COLO829 (cell line): ENCODE results near the gene TFF2.

Experiments used
- DNase-seq: peaks from one replicate; pipeline ENCODE4 v3.0.0; 2012; ENCODE audit warnings: low spot score

TFF2 gene

GRCh38 chr21:42320791-42321190 is 30.0 kb downstream of the TFF2 start:
- no peak for DNase-seq

GRCh38 chr21:42319851-42320572 is 30.8 kb downstream of the TFF2 start:
- no peak for DNase-seq

- DNase-seq, result no peak
These were observed 31.4 kb downstream of the TFF2 start for GRCh38 chr21:42319376-42319775.

GRCh38 chr21:42317826-42318746 is 32.7 kb downstream of the TFF2 start:
- no peak for DNase-seq

- DNase-seq, result no peak
These were observed 33.5 kb downstream of the TFF2 start for GRCh38 chr21:42317341-42317741.

GRCh38 chr21:42316891-42317290 is 33.9 kb downstream of the TFF2 start:
- DNase-seq, result no peak

- DNase-seq, result peak; percentile 59
These were observed 35.4 kb downstream of the TFF2 start, which contains the start of gene TFF3 for GRCh38 chr21:42315296-42315891. Gene TFF3 (minus strand): TSS chr21:42315409. CDS start chr21:42315374, 35 bp downstream.

- no peak for DNase-seq
These were observed 36.0 kb downstream of the TFF2 start for GRCh38 chr21:42314616-42315295.

GRCh38 chr21:42313501-42313969 is 37.3 kb downstream of the TFF2 start:
- no peak for DNase-seq

- no peak for DNase-seq
These were observed 38.1 kb downstream of the TFF2 start for GRCh38 chr21:42312626-42313104.

- DNase-seq, result no peak
These were observed 38.8 kb downstream of the TFF2 start for GRCh38 chr21:42311816-42312625.

- DNase-seq, result no peak
These were observed 39.6 kb downstream of the TFF2 start for GRCh38 chr21:42311160-42311559.

GRCh38 chr21:42310411-42311001 is 40.3 kb downstream of the TFF2 start:
- DNase-seq, result no peak

GRCh38 chr21:42309753-42310213 is 41.0 kb downstream of the TFF2 start:
- DNase-seq, result peak; percentile 62

- no peak for DNase-seq
These were observed 41.7 kb downstream of the TFF2 start for GRCh38 chr21:42308914-42309752.

- DNase-seq, result no peak
These were observed 42.5 kb downstream of the TFF2 start for GRCh38 chr21:42308161-42308913.

GRCh38 chr21:42307106-42307505 is 43.7 kb downstream of the TFF2 start:
- no peak for DNase-seq

GRCh38 chr21:42306366-42307035 is 44.3 kb downstream of the TFF2 start:
- DNase-seq, result no peak
